NOMO-1 (cell line): Measurements from ENCODE around the gene IGSF8.

Experiments
- DNase-seq, 2 experiments: peaks; one replicate each; lab custom pipeline; 2025; ENCODE audit not compliant: unreplicated experiment in 2 of 2; lab: John Stamatoyannopoulos, UW

Gene IGSF8

GRCh38 chr1:160047111-160047991, 51.1 kb downstream of the IGSF8 start:
- peak in 1 of 2 experiments; percentile 58 for DNase-seq

GRCh38 chr1:160046494-160047110, 51.8 kb downstream of the IGSF8 start:
- DNase-seq = peak; percentile 34 to 43

GRCh38 chr1:160045653-160046052, 52.8 kb downstream of the IGSF8 start:
- DNase-seq = no peak

- DNase-seq = no peak
Observed at GRCh38 chr1:160043543-160043942, 54.9 kb downstream of the IGSF8 start.
